OCI-LY1 (cell line): ENCODE data around the gene NUDT14.

Experiments used
- H2AFZ ChIP-seq: fragments of 200-600 bp; sonication (generic), shearing (Covaris generic); 2 replicates; pipeline ENCODE4 v1.6.0; 2014; ENCODE audit warnings: antibody characterized with exemption, mild to moderate bottlenecking, low read length
- H3F3A ChIP-seq: fragments of 200-600 bp; sonication (generic), shearing (Covaris generic); 2 replicates; pipeline ENCODE4 v1.6.0; 2014; ENCODE audit warnings: mild to moderate bottlenecking, antibody characterized with exemption, low read length, moderate library complexity; ENCODE audit not compliant: insufficient read depth
- H3K27ac ChIP-seq: fragments of 200-600 bp; sonication (generic); 2 replicates; pipeline ENCODE4 v1.5.1; 2014; ENCODE audit warnings: low read length, mixed run types, mild to moderate bottlenecking, low read depth; ENCODE audit not compliant: poor library complexity, severe bottlenecking
- H3K27me3 ChIP-seq: fragments of 200-600 bp; sonication (generic); 2 replicates; pipeline ENCODE4 v1.6.0; 2014; ENCODE audit warnings: antibody characterized with exemption, mild to moderate bottlenecking, low read length, moderate library complexity; ENCODE audit not compliant: insufficient read depth
- H3K36me3 ChIP-seq: fragments of 200-600 bp; sonication (generic); 2 replicates; pipeline ENCODE4 v1.6.1; 2014; ENCODE audit warnings: mild to moderate bottlenecking, antibody characterized with exemption, low read length, moderate library complexity, mixed read lengths; ENCODE audit not compliant: insufficient read depth
- H3K4me1 ChIP-seq: fragments of 200-600 bp; sonication (generic); 2 replicates; pipeline ENCODE4 v1.5.1; 2014; ENCODE audit warnings: mild to moderate bottlenecking, low read length, moderate library complexity; ENCODE audit not compliant: insufficient read depth, severe bottlenecking
- H3K4me2 ChIP-seq: fragments of 200-600 bp; sonication (generic), shearing (Covaris generic); 2 replicates; pipeline ENCODE4 v1.6.1; 2014; ENCODE audit warnings: low read length
- H3K4me3 ChIP-seq: fragments of 200-600 bp; sonication (generic); 2 replicates; pipeline ENCODE4 v1.5.1; 2014; ENCODE audit warnings: low read length, low read depth, mild to moderate bottlenecking, mixed read lengths; ENCODE audit not compliant: poor library complexity, severe bottlenecking
- H3K79me2 ChIP-seq: fragments of 200-600 bp; shearing (Covaris generic); 2 replicates; pipeline ENCODE4 v1.6.1; 2016; ENCODE audit warnings: mixed run types, low read length, mixed read lengths; ENCODE audit not compliant: insufficient read depth
- H3K9ac ChIP-seq: fragments of 200-600 bp; sonication (generic), shearing (Covaris generic); 2 replicates; pipeline ENCODE4 v1.6.1; 2014; ENCODE audit warnings: mild to moderate bottlenecking, low read length, mixed read lengths
- H3K9me2 ChIP-seq: fragments of 200-600 bp; sonication (generic), shearing (Covaris generic); 2 replicates; pipeline ENCODE4 v1.6.1; 2014; ENCODE audit warnings: low read depth, mild to moderate bottlenecking, low read length, mixed read lengths
- H3K9me3 ChIP-seq: fragments of 200-600 bp; shearing (Covaris generic); 2 replicates; pipeline ENCODE4 v1.6.1; 2014; ENCODE audit warnings: low read length, mixed read lengths
- H4K20me1 ChIP-seq: fragments of 200-600 bp; sonication (generic), shearing (Covaris generic); 2 replicates; pipeline ENCODE4 v1.6.0; 2016; ENCODE audit warnings: mild to moderate bottlenecking, low read length; ENCODE audit not compliant: insufficient read depth
- CTCF ChIP-seq: fragments of 200-600 bp; sonication (generic), shearing (Covaris generic); IDR thresholded peaks from 2 replicates; pipeline ENCODE4 v1.5.1; 2017; ENCODE audit warnings: mild to moderate bottlenecking, antibody characterized with exemption, low read length, moderate library complexity, mixed read lengths
- EZH2 ChIP-seq: fragments of 200-600 bp; sonication (generic), shearing (Covaris generic); IDR thresholded peaks from 2 replicates; pipeline ENCODE4 v1.8.0; 2017; ENCODE audit warnings: borderline replicate concordance, mixed run types, mild to moderate bottlenecking, antibody characterized with exemption, low read length, moderate library complexity, mixed read lengths

The NUDT14 gene

DNA sequence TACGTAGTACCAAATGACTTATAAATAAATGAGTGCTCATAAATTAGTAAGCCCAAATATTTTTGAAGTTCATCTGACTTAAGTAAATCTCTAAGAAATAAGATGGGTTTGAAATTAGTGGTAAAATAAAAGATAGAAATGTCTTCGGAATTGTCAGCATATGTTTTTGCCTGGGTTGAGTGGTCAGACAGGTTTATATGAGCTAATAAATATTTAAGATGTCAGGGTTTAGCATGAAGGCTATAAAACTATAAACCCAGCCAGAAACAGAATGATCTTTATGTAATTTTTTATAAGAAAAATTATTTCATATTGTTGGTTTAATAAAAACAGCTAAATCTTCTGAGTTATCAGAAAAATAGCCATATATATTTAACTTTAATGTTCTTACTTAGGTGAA is 49.9 kb downstream of the NUDT14 start:
- H3K9me2 ChIP-seq = no peaks in the 10 kb centered on the region
- no peak overlapping the region for H3K4me2 ChIP-seq
- H3K9me3 ChIP-seq = peaks cover 8% of the 10 kb centered on the region; the same call in 1 of the 2 replicates
- no peak overlapping the region for H3K27ac ChIP-seq
- H3K27me3 ChIP-seq = peaks cover 15% of the 10 kb centered on the region; the same call in 1 of the 2 replicates
- no peaks in the 10 kb centered on the region for H3K79me2 ChIP-seq
- H3K9ac ChIP-seq = no peak overlapping the region
- no peaks in the 10 kb centered on the region; the same call in 1 of the 2 replicates for H3K36me3 ChIP-seq
- H2AFZ ChIP-seq = no peak overlapping the region
- H3F3A ChIP-seq = no peaks in the 10 kb centered on the region
- no peaks in the 10 kb centered on the region for H4K20me1 ChIP-seq
- no peak overlapping the region for H3K4me3 ChIP-seq
- H3K4me1 ChIP-seq = no peaks in the 10 kb centered on the region
- TF ChIP-seq CTCF (no peak), EZH2 (no peak)

DNA sequence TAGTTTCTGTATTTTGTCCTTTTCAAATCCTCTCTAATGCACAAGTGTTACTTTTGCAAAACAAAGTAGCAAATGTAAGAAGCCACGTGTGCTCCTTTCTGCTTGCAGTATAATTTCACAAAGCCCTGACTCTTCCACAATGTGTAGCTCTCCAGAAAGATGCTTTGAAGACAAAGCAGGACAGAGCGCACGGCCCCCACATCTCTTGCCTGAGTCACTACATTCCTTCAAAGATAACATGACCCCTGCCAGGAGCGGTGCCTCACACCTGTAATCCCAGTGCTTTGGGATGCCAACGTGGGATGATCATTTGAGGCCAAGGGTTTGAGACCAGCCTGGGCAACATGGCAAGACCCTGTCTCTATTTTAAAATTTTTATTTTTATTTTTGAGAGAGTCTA is 53.1 kb downstream of the NUDT14 start:
- no peaks in the 10 kb centered on the region for H4K20me1 ChIP-seq
- no peak overlapping the region for H3K27ac ChIP-seq
- no peak overlapping the region for H3K4me3 ChIP-seq
- no peaks in the 10 kb centered on the region for H3K79me2 ChIP-seq
- H3K9me2 ChIP-seq = no peaks in the 10 kb centered on the region
- H2AFZ ChIP-seq = no peak overlapping the region
- no peak overlapping the region for H3K9ac ChIP-seq
- TF ChIP-seq EZH2 (no peak), CTCF (no peak)
- H3K4me1 ChIP-seq = no peaks in the 10 kb centered on the region
- H3K4me2 ChIP-seq = no peak overlapping the region
- H3K27me3 ChIP-seq = peaks cover 15% of the 10 kb centered on the region; the same call in 1 of the 2 replicates
- H3K36me3 ChIP-seq = no peaks in the 10 kb centered on the region; the same call in 1 of the 2 replicates
- peaks cover 8% of the 10 kb centered on the region; the same call in 1 of the 2 replicates for H3K9me3 ChIP-seq
- no peaks in the 10 kb centered on the region for H3F3A ChIP-seq

DNA sequence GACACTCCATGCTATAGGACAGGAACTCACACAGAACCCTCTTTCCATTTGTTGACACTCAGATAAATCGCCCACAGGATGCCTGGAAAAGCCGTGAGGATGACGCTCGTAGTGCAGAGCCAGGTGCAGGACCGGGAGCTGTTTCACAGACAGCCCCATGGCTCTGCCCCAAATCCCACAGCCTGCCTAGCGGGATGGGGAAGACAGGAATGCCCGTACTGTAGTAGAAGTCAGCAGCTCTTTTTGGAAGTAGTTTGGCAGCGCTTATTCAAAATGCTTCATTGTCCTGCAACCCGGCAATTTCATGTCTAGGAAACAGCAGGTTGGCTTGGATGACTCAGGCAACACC is 54.2 kb downstream of the NUDT14 start:
- Histone ChIP-seq H4K20me1 (no peaks in the 10 kb centered on the region), H3K27me3 (peaks cover 20% of the 10 kb centered on the region; the same call in 1 of the 2 replicates), H3K9me3 (peaks cover 8% of the 10 kb centered on the region; the same call in 1 of the 2 replicates), H3K36me3 (no peaks in the 10 kb centered on the region; the same call in 1 of the 2 replicates), H3K9me2 (no peaks in the 10 kb centered on the region), H3K27ac (no peak overlapping the region), H3F3A (no peaks in the 10 kb centered on the region), H3K79me2 (no peaks in the 10 kb centered on the region), H2AFZ (no peak overlapping the region), H3K4me2 (no peak overlapping the region), H3K4me3 (no peak overlapping the region), H3K9ac (no peak overlapping the region), H3K4me1 (no peaks in the 10 kb centered on the region)
- TF ChIP-seq CTCF (no peak), EZH2 (no peak)
